Epithelial cell of esophagus (primary cell): ENCODE results near the gene KDR.

ENCODE experiments used
- DNase-seq: peaks from one replicate; pipeline ENCODE4 v3.0.0; 2010; ENCODE audit warnings: low read depth
- H3K4me3 ChIP-seq: 2 replicates; pipeline ENCODE4 v1.5.1; 2011; ENCODE audit warnings: mild to moderate bottlenecking, low read length, control low read depth
- CTCF ChIP-seq: IDR thresholded peaks from 2 replicates; pipeline ENCODE4 v1.5.1; 2011; ENCODE audit warnings: low read depth, mild to moderate bottlenecking, low read length, control low read depth, inconsistent platforms; ENCODE audit not compliant: insufficient read depth; ENCODE audit errors: missing control alignments

Gene KDR

GRCh38 chr4:55082756-55083155 lies 42.6 kb downstream of the KDR start:
- H3K4me3 ChIP-seq, result no peak overlapping the region
- DNase-seq, result no peak
- TF ChIP-seq CTCF, result no peak

DNA sequence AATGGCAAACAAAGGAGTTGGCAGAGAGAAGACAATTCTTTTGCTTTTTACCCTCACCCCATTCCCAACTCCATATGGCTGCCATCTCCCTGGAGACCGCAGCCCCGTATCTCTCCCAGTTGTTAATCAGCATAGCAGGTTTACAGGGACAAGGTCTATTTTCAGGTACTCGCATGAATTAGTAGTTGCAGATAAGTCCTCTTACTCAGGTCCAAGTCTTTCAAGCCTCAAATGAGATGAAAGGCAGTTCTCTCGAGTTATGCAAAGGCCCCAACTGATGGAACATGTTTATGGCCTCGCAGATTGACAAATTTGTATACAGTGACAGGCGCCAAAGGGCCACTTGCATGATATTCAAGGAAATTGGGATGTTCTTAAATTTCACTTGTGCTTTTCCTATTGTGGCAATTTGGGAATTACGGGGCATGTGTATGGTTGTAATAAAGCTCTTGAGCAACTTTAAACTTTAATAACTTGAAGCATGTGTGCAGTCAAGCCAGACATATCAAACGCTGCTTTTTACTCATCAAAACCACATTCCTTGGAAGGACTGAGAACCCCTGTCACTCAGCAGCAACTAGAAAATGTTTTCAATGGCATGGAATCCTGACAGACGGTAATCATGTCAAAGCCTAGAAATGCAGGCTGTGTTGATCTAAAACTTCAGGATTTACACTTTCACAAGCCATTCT lies 45.1 kb downstream of the KDR start:
- no peak for TF ChIP-seq CTCF
- no peak overlapping the region for H3K4me3 ChIP-seq
- peak; percentile 5 for DNase-seq

DNA sequence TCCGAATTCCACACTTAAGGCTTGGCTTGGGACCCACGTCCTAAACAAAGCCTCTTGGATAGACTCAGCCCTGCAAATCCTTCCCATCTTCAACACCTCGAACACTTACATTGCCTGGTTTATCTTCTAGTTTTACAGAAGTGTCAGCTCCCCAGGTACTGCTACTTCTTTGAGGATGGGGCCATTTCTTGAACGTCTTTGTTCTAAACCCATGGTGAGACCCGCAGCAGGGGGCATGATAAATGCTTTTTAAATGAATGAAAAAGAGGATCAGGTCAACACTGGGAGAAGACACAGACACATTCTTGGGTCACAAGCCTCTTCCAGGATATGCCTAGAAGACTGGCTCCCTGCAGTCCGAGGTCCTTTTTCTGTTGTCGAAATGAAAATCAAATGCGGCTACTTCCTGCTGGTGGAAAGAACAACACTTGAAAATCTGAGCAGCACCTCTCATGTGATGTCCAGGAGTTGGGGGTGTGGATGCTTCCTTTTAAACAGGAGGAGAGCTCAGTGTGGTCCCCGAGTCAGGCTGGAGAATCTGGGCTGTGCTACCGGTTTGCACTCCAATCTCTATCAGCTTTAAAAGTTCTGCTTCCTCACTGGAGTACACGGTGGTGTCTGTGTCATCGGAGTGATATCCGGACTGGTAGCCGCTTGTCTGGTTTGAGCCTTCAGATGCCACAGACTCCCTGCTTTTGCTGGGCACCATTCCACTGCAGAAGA lies 45.8 kb downstream of the KDR start:
- no peak overlapping the region for H3K4me3 ChIP-seq
- no peak for DNase-seq
- no peak for TF ChIP-seq CTCF

- DNase-seq, result no peak
- TF ChIP-seq CTCF, result no peak
- H3K4me3 ChIP-seq, result no peak overlapping the region
Measured at GRCh38 chr4:55078987-55079386, 46.4 kb downstream of the KDR start.

DNA sequence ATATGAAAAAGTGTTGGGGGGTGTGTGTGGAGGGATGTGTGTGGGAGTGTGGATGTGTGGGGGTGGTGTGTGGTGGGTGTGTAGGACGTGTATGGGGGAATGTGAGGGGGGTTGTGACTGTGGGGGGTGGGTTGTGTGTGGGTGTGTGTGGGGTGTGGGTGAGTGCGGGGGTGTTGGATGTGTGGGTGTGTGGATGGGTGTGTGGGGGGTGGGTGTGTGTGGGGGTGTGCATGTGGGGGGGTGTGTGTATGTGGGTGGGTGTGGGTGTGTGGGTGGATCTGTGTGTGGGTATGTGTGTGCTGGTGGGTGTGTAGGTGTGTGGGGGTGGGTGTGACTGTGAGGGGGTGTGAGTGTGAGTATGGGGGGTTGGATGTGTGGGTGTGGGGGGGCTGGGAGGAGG lies 47.8 kb downstream of the KDR start:
- no peak overlapping the region for H3K4me3 ChIP-seq
- TF ChIP-seq CTCF, result no peak
- no peak for DNase-seq

- no peak for TF ChIP-seq CTCF
- H3K4me3 ChIP-seq, result no peak overlapping the region
- DNase-seq, result no peak
Measured at GRCh38 chr4:55075823-55076716, 49.3 kb downstream of the KDR start.
